ENCODE data around the gene PDE4B. TPM values are rescaled to one million over a fixed set of nuclear protein-coding genes. Genes with fewer than 3 reads are reported as not detected.

The PDE4B gene
- polyA plus RNA-seq, 1 donor from 2014 or later, result 135 TPM

GRCh38 chr1:65844296-65844695 is 51.6 kb downstream of the PDE4B start:
- Histone ChIP-seq H3K36me3 (ENCODE audit: insufficient read depth, low read length) (no peaks in the 10 kb centered on the region), H3F3A (ENCODE audit: insufficient read depth, low read length, poor library complexity, severe bottlenecking) (no peaks in the 10 kb centered on the region), H2AFZ (ENCODE audit: low read depth, low read length) (no peak overlapping the region), H3K27me3 (ENCODE audit: insufficient read depth, low read depth, low read length) (no peaks in the 10 kb centered on the region), H3K4me3 (ENCODE audit: low read length) (no peak overlapping the region), H3K4me2 (ENCODE audit: low read length) (no peak overlapping the region), H3K9ac (ENCODE audit: low read length) (no peak overlapping the region), H3K79me2 (replicated peaks; ENCODE audit: insufficient read depth, low read length) (no peaks in the 10 kb centered on the region), H3K27ac (ENCODE audit: low read length) (no peak overlapping the region), H4K20me1 (ENCODE audit: insufficient read depth) (no peaks in the 10 kb centered on the region), H3K9me2 (ENCODE audit: insufficient read depth, low read length) (no peaks in the 10 kb centered on the region), H3K9me3 (ENCODE audit: low read length) (no peaks in the 10 kb centered on the region)
- TF ChIP-seq EP300 (conservative IDR thresholded peaks at IDR 0.05; ENCODE audit: poor library complexity, severe bottlenecking), result no peak
- TF ChIP-seq TAF1 (IDR thresholded peaks at IDR 0.05; ENCODE audit: low read depth), result no peak
- TF ChIP-seq MXI1 (conservative IDR thresholded peaks at IDR 0.05; ENCODE audit: poor library complexity, severe bottlenecking), result no peak
- TF ChIP-seq POLR2AphosphoS5 (IDR thresholded peaks at IDR 0.05), result no peak
- no peak for TF ChIP-seq RAD21 (conservative IDR thresholded peaks at IDR 0.05)
- TF ChIP-seq, protein P1, sequence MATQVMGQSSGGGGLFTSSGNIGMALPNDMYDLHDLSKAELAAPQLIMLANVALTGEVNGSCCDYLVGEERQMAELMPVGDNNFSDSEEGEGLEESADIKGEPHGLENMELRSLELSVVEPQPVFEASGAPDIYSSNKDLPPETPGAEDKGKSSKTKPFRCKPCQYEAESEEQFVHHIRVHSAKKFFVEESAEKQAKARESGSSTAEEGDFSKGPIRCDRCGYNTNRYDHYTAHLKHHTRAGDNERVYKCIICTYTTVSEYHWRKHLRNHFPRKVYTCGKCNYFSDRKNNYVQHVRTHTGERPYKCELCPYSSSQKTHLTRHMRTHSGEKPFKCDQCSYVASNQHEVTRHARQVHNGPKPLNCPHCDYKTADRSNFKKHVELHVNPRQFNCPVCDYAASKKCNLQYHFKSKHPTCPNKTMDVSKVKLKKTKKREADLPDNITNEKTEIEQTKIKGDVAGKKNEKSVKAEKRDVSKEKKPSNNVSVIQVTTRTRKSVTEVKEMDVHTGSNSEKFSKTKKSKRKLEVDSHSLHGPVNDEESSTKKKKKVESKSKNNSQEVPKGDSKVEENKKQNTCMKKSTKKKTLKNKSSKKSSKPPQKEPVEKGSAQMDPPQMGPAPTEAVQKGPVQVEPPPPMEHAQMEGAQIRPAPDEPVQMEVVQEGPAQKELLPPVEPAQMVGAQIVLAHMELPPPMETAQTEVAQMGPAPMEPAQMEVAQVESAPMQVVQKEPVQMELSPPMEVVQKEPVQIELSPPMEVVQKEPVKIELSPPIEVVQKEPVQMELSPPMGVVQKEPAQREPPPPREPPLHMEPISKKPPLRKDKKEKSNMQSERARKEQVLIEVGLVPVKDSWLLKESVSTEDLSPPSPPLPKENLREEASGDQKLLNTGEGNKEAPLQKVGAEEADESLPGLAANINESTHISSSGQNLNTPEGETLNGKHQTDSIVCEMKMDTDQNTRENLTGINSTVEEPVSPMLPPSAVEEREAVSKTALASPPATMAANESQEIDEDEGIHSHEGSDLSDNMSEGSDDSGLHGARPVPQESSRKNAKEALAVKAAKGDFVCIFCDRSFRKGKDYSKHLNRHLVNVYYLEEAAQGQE (IDR thresholded peaks at IDR 0.05; ENCODE audit: borderline replicate concordance), result no peak
- TF ChIP-seq, protein P2, sequence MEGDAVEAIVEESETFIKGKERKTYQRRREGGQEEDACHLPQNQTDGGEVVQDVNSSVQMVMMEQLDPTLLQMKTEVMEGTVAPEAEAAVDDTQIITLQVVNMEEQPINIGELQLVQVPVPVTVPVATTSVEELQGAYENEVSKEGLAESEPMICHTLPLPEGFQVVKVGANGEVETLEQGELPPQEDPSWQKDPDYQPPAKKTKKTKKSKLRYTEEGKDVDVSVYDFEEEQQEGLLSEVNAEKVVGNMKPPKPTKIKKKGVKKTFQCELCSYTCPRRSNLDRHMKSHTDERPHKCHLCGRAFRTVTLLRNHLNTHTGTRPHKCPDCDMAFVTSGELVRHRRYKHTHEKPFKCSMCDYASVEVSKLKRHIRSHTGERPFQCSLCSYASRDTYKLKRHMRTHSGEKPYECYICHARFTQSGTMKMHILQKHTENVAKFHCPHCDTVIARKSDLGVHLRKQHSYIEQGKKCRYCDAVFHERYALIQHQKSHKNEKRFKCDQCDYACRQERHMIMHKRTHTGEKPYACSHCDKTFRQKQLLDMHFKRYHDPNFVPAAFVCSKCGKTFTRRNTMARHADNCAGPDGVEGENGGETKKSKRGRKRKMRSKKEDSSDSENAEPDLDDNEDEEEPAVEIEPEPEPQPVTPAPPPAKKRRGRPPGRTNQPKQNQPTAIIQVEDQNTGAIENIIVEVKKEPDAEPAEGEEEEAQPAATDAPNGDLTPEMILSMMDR (IDR thresholded peaks at IDR 0.05; ENCODE audit: poor library complexity, severe bottlenecking), result no peak
- TF ChIP-seq EZH2 (IDR thresholded peaks at IDR 0.05; ENCODE audit: borderline replicate concordance, insufficient read depth, low read length, poor library complexity, severe bottlenecking), result no peak
- no peak for TF ChIP-seq SMC3 (conservative IDR thresholded peaks at IDR 0.05; ENCODE audit: poor library complexity)

DNA sequence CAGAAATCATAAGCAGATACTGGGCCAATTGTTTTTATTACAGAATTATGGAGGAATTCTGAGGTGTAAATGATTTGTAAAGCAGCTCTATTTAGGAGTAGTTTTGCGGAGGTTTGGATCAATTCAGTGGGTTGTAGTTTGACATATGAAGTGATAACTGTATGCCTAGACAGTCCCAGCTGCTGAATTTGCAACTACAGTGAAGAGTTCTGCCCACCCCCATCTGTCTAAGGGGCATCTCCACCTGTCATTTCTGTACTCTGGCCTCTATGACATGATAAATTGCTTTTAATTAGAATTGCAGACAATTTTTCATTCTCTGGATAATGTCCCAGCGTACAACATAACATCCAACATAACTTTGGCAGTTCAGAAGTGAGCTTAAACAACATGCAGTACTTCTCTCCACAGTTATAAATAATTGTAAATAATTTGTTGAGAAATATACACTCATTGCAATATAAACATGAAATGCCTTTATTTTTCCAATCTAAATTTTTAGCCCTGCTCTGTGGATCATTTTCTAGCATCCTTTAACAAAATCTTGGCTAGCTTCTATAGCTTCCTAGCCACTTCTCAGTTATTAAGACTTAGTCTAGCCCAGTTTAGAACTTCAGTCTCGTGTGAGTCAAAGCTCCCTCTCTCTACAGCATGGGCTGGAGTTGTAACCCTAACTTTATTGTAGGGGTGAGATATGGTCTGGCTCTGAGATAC is 52.3 kb downstream of the PDE4B start:
- H3K9me3 ChIP-seq (ENCODE audit: low read length), result no peaks in the 10 kb centered on the region
- no peak for TF ChIP-seq SMC3 (conservative IDR thresholded peaks at IDR 0.05; ENCODE audit: poor library complexity)
- TF ChIP-seq EP300 (conservative IDR thresholded peaks at IDR 0.05; ENCODE audit: poor library complexity, severe bottlenecking), result no peak
- no peak for TF ChIP-seq EZH2 (IDR thresholded peaks at IDR 0.05; ENCODE audit: borderline replicate concordance, insufficient read depth, low read length, poor library complexity, severe bottlenecking)
- TF ChIP-seq, protein P1 (IDR thresholded peaks at IDR 0.05; ENCODE audit: borderline replicate concordance), result no peak
- no peak for TF ChIP-seq POLR2AphosphoS5 (IDR thresholded peaks at IDR 0.05)
- no peak for TF ChIP-seq TAF1 (IDR thresholded peaks at IDR 0.05; ENCODE audit: low read depth)
- TF ChIP-seq, protein P2 (IDR thresholded peaks at IDR 0.05; ENCODE audit: poor library complexity, severe bottlenecking), result no peak
- no peak for TF ChIP-seq RAD21 (conservative IDR thresholded peaks at IDR 0.05)
- no peak overlapping the region for H3K27ac ChIP-seq (ENCODE audit: low read length)
- H4K20me1 ChIP-seq (ENCODE audit: insufficient read depth), result no peaks in the 10 kb centered on the region
- H3K4me2 ChIP-seq (ENCODE audit: low read length), result no peak overlapping the region
- H3K36me3 ChIP-seq (ENCODE audit: insufficient read depth, low read length), result no peaks in the 10 kb centered on the region
- no peak overlapping the region for H3K4me3 ChIP-seq (ENCODE audit: low read length)
- no peaks in the 10 kb centered on the region for H3K79me2 ChIP-seq (replicated peaks; ENCODE audit: insufficient read depth, low read length)
- no peak overlapping the region for H3K9ac ChIP-seq (ENCODE audit: low read length)
- H3K9me2 ChIP-seq (ENCODE audit: insufficient read depth, low read length), result no peaks in the 10 kb centered on the region
- no peaks in the 10 kb centered on the region for H3F3A ChIP-seq (ENCODE audit: insufficient read depth, low read length, poor library complexity, severe bottlenecking)
- no peaks in the 10 kb centered on the region for H3K27me3 ChIP-seq (ENCODE audit: insufficient read depth, low read depth, low read length)
- no peak overlapping the region for H2AFZ ChIP-seq (ENCODE audit: low read depth, low read length)

Measured in neural cell (in vitro differentiated cells).